ENCODE data around the gene TAF5L. TPM values are rescaled to one million over a fixed set of nuclear protein-coding genes. Genes with fewer than 3 reads are reported as not detected.

Gene TAF5L
- total RNA-seq, 1 donor from 2014 or later = 24.4 TPM

GRCh38 chr1:229613938-229614337, 12.0 kb downstream of the TAF5L start:
- no peak for DNase-seq
- no peak for ATAC-seq (ENCODE audit: low read depth)
- no peaks in the 10 kb centered on the region for H3K4me1 Mint-ChIP-seq
- no peaks in the 10 kb centered on the region for H3K27me3 Mint-ChIP-seq
- ChIA-PET POLR2A (no interaction called here), CTCF (interaction anchor here (0.6 kb wide), 1 partner anchor 64 kb away, joined by 3 read pairs; no protein-coding TSS in a partner anchor)
- no peak overlapping the region for H3K4me3 Mint-ChIP-seq
- peaks cover 53% of the 10 kb centered on the region for H3K36me3 Mint-ChIP-seq (ENCODE audit: low read depth)
- H3K27ac Mint-ChIP-seq = no peak overlapping the region
- TF ChIP-seq CTCF (IDR thresholded peaks at IDR 0.05) = no peak
- intact Hi-C loops (cut with micrococcal nuclease) = no loop called here
- no peaks in the 10 kb centered on the region for H3K9me3 Mint-ChIP-seq

GRCh38 chr1:229608590-229608989, 17.3 kb downstream of the TAF5L start:
- POLR2A ChIA-PET = no interaction called here
- H3K4me1 Mint-ChIP-seq = no peaks in the 10 kb centered on the region
- ATAC-seq (ENCODE audit: low read depth) = no peak
- no peak overlapping the region for H3K4me3 Mint-ChIP-seq
- peaks cover 94% of the 10 kb centered on the region for H3K36me3 Mint-ChIP-seq (ENCODE audit: low read depth)
- H3K27me3 Mint-ChIP-seq = no peaks in the 10 kb centered on the region
- H3K27ac Mint-ChIP-seq = no peak overlapping the region
- no peak for DNase-seq
- TF ChIP-seq CTCF (IDR thresholded peaks at IDR 0.05) = no peak
- intact Hi-C loops (cut with micrococcal nuclease) = no loop called here
- H3K9me3 Mint-ChIP-seq = no peaks in the 10 kb centered on the region
- CTCF ChIA-PET = no interaction called here

DNA sequence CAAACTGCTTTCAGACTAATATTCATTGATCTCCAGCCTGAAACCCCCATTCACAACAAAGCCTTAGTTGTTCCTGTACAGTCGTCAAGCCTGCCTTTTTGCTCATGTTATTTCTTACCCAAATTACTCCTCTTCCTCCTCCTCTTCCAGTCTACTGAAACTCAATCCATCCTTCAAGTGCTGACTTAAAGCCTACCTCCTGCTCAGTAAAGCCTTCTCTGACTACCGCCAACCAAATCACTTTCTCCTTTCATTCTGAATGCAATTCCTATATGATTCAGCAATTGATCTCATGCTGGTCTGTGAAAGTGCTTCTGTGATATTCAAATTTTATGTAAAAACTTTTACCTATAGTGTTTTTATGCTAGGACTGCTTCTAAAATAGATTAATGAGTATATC, 18.6 kb downstream of the TAF5L start:
- CTCF ChIA-PET = no interaction called here
- no peak overlapping the region for H3K27ac Mint-ChIP-seq

DNA sequence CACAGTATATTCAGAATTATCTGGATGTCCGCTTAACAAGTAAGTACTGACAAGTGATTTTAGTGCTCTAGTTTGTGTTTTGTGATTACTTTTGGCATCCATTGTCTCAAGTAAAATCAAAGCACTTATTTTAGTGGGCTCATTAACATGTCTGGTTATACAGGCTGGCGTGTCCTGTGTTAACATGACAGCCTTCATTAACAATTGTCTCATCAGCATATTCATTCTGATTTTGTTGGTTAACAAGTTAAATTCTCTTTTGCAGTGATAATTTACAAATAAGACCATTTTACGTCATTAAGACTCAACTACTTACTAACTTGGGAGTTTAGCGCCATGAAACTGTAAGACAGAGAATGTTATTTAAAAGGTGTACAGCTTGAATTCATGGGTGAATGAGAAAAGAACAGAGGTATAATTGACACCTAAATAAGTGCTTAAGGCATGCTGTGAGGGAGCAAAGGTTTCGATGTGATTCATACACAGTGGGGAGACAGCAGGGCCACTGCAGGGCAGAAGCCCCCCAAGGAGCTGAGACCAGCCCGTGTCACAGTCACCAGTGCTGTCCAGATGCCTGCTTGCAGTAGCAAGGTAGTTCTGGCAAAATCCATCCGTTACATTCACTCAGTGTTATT, 22.4 kb downstream of the TAF5L start:
- no peak for DNase-seq
- Mint-ChIP-seq H3K27ac (no peak overlapping the region), H3K4me1 (no peaks in the 10 kb centered on the region), H3K27me3 (no peaks in the 10 kb centered on the region), H3K36me3 (ENCODE audit: low read depth) (peaks cover 82% of the 10 kb centered on the region), H3K4me3 (no peak overlapping the region), H3K9me3 (no peaks in the 10 kb centered on the region)
- TF ChIP-seq CTCF (IDR thresholded peaks at IDR 0.05) = no peak
- intact Hi-C loops (cut with micrococcal nuclease) = no loop called here
- ChIA-PET CTCF (no interaction called here), POLR2A (no interaction called here)
- no peak for ATAC-seq (ENCODE audit: low read depth)

More for the DNA sequence above, 18.6 kb downstream of the TAF5L start:
- Mint-ChIP-seq H3K36me3 (ENCODE audit: low read depth) (peaks cover 91% of the 10 kb centered on the region), H3K27me3 (no peaks in the 10 kb centered on the region), H3K9me3 (no peaks in the 10 kb centered on the region), H3K4me3 (no peak overlapping the region), H3K4me1 (no peaks in the 10 kb centered on the region)
- ATAC-seq (ENCODE audit: low read depth) = no peak
- intact Hi-C loops (cut with micrococcal nuclease) = no loop called here
- POLR2A ChIA-PET = no interaction called here
- DNase-seq = no peak
- TF ChIP-seq CTCF (IDR thresholded peaks at IDR 0.05) = no peak

GRCh38 chr1:229600229-229600628, 25.7 kb downstream of the TAF5L start:
- CTCF ChIA-PET = no interaction called here

More at GRCh38 chr1:229600229-229600628, 25.7 kb downstream of the TAF5L start:
- TF ChIP-seq CTCF (IDR thresholded peaks at IDR 0.05) = no peak
- POLR2A ChIA-PET = no interaction called here
- H3K27me3 Mint-ChIP-seq = no peaks in the 10 kb centered on the region
- no peaks in the 10 kb centered on the region for H3K4me1 Mint-ChIP-seq
- no peak overlapping the region for H3K27ac Mint-ChIP-seq
- intact Hi-C loops (cut with micrococcal nuclease) = no loop called here
- H3K9me3 Mint-ChIP-seq = no peaks in the 10 kb centered on the region
- ATAC-seq (ENCODE audit: low read depth) (no peak), DNase-seq (no peak)
- peaks cover 71% of the 10 kb centered on the region for H3K36me3 Mint-ChIP-seq (ENCODE audit: low read depth)
- H3K4me3 Mint-ChIP-seq = no peak overlapping the region

Measured in activated B cell treated with CpG ODN at 0.5 μM for 24 hours (primary cell).